Epithelial cell of proximal tubule (primary cell): ENCODE results near the gene RASSF5. TPM values are rescaled to one million over a fixed set of nuclear protein-coding genes. Genes with fewer than 3 reads are reported as not detected.
A peak's percentile ranks its signal among the peaks of the same experiment; 100 is the strongest.
"Not testable (repeated sequence)": the region's sequence is repeated elsewhere in the genome, so short reads cannot be mapped to it uniquely, and the experiment has no call there.

Source experiments
- DNase-seq: peaks from one replicate; pipeline ENCODE4 v3.0.0-alpha.2; 2011; ENCODE audit warnings: low read depth
- H3K4me3 ChIP-seq: 2 replicates; pipeline ENCODE4 v1.5.1; 2011; ENCODE audit warnings: low read depth, mild to moderate bottlenecking, low read length
- total RNA-seq: library from RNA; depleted of rRNA; stranded (reverse); fragments of >200 nt; gene quantifications from 2 replicates; pipeline ENCODE4 v1.2.3, GENCODE V29; 2015
- TF ChIP-seq, protein P1 (sequence below): conservative IDR thresholded peaks from 2 replicates; pipeline ENCODE4 v1.5.1; 2012; ENCODE audit warnings: low read depth, mild to moderate bottlenecking, low read length

Gene RASSF5
- total RNA-seq, 1 donor from 2014 or later = 4.7 TPM

DNA sequence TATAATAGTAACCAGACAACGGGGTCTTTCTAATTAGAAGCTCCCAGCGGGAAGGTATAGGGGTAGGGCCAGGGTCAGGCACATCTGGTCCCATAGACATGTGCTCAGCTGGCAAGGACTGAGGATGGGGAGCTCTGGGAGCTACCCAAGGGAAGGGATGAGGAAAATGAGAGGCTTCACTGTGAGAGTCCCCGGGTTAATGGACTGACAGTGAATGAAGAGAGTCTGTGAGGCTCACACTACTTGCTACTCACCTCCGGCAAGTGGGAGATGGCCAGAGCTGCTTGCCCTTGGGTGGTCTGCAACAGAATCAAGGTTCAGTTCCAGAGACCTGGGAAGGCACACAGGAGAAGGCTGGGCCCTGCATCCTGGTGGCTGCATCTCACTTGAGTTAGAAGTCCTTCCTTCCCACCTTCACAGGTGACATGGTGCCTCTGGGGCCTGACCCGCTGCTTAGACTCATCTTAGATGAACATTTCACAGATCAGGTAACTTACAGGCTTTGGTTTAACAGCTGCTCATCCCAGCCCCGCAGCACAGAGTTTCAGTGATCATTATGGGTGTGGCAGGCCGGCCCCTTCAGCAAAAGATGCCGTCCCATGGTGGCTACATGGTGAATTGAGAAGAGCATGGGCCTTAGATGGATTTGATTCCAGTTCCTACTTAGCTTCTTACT is 73.2 kb downstream of the RASSF5 start:
- TF ChIP-seq, protein P1, sequence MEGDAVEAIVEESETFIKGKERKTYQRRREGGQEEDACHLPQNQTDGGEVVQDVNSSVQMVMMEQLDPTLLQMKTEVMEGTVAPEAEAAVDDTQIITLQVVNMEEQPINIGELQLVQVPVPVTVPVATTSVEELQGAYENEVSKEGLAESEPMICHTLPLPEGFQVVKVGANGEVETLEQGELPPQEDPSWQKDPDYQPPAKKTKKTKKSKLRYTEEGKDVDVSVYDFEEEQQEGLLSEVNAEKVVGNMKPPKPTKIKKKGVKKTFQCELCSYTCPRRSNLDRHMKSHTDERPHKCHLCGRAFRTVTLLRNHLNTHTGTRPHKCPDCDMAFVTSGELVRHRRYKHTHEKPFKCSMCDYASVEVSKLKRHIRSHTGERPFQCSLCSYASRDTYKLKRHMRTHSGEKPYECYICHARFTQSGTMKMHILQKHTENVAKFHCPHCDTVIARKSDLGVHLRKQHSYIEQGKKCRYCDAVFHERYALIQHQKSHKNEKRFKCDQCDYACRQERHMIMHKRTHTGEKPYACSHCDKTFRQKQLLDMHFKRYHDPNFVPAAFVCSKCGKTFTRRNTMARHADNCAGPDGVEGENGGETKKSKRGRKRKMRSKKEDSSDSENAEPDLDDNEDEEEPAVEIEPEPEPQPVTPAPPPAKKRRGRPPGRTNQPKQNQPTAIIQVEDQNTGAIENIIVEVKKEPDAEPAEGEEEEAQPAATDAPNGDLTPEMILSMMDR = no peak
- no peak for DNase-seq
- no peak overlapping the region for H3K4me3 ChIP-seq

DNA sequence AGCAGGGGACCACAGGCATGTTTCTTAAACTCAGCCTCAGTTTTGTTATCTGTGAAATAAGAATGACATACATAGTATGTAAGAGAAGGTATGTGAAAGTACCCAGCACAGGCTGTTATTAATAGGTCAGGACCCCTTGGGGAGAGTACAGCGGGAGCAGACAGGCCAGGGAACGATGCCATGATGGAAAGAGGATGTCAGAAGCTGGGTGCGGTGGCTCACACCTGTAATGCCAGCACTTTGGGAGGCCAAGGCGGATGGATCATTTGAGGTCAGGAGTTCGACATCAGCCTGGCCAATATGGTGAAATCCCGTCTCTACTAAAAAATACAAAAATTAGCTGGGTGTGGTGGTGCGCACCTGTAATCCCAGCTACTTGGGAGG is 73.8 kb downstream of the RASSF5 start:
- DNase-seq, H3K4me3 ChIP-seq: not testable (repeated sequence)

DNA sequence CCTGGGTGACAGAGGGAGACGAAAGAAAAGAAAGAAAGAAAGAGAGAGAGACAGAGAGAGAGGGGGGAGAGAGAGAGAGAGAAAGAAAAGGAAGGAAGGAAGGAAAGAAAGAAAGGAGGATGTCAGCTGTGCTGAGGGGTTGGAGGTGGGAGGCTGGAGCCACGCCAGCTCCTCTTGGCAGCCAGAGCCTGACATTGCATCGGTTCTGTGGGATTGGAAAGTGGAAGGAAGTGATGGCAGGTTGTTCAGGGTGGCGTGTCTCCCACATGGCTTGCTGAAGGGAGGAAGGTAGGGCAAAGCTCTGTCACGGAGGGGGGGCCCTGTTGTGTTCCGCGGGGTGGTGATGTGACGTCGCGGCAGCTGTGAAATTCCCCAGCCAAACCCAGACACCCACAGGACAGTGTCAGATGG is 74.2 kb downstream of the RASSF5 start:
- TF ChIP-seq, protein P1 = no peak
- no peak overlapping the region for H3K4me3 ChIP-seq

DNA sequence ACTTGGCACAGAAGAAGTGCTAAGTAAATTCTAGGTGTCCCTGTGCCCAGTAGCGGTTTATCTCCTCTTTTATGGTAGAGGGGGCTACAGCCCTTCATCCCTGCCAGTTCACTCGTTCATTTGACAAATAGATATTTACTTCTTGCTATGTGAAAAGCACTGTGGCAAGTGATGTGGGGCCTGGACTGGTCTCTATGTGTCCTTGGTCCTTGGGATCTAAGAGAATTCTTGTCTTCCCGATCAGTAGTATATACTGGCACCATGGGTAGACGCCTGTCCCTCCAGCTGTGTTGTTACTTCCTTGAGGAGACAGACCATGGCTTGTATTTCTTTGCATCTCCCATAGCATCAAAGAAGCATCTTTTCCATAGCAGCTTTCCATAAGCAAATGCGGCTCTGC is 75.2 kb downstream of the RASSF5 start:
- DNase-seq = no peak
- TF ChIP-seq, protein P1 = no peak
- no peak overlapping the region for H3K4me3 ChIP-seq

More for the DNA sequence above, 74.2 kb downstream of the RASSF5 start:
- no peak for DNase-seq

DNA sequence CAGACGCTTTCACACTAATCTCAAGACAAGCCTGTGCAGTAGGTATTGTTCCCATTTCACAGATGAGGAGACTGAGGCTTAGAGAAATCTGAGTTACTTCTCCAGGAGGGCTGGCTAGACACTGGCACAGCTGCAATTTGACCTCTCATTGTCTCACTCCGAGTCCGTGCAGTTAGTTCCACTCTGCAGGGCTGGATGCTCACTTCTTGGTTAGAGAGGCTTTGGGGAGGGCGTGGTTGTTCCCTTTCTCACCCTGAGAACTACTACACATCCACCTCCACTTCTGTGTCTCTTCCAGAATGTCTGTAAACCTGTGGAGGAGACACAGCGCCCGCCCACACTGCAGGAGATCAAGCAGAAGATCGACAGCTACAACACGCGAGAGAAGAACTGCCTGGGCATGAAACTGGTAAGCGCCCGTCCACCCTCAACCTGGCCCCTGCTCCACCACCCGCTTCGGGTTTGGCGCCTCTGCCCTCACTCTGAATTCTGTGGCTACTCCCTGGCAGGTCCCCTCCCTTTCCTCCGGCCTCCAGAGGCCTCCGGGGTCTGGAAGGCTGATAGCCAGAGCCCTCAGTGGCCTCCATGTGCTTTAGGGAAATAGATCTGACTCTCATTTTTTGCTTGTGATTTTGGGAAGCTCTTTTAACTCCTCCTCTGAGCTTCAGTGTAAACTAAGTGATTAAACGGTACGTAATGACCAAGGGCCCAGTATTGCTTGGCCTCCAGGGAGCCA is 75.8 kb downstream of the RASSF5 start:
- H3K4me3 ChIP-seq = no peak overlapping the region
- TF ChIP-seq, protein P1 = no peak
- no peak for DNase-seq

DNA sequence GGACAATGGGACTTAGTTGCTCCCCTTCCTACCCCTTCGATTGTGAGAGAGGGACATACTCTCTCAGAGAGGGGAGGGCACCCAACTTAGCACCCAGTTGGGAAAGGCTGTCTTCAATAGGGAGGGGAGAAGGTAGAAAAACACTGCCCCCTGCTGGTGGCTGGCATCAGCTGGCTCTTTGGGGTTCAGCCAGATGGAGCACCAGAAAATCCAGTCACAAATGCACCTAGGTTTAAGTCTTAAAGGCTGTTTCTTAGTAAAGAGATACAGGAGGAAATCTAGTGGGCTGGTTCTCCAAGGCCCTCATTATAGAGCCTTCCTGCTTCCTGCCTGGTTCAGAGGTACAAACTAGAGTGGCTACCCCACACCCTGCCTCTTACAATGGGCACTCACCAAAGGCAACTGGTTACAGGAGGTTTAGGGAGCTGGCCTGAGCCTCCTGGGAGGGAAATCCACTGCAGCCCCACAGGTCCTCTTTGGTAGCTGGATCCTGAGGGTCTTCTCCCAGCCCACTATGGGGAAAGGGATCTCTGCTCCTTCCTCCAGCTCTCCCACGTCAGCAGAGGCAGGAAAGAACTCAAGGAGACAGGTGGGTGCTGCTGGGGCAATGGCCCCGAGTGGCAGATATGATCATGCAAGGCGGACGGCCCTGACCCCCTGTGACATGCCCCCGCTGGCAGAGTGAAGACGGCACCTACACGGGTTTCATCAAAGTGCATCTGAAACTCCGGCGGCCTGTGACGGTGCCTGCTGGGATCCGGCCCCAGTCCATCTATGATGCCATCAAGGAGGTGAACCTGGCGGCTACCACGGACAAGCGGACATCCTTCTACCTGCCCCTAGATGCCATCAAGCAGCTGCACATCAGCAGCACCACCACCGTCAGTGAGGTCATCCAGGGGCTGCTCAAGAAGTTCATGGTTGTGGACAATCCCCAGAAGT is 76.6 kb downstream of the RASSF5 start:
- no peak for DNase-seq

More for the DNA sequence above, 76.6 kb downstream of the RASSF5 start:
- TF ChIP-seq, protein P1 = peak; percentile 98
- H3K4me3 ChIP-seq = no peak overlapping the region
